H9 (cell line): Measurements from ENCODE around the gene RAB3C. TPM values are rescaled to one million over a fixed set of nuclear protein-coding genes. Genes with fewer than 3 reads are reported as not detected.

ENCODE experiments used
- DNase-seq: peaks from one replicate; pipeline ENCODE4 v3.0.0-alpha.2; 2017
- H2AFZ ChIP-seq: one replicate; pipeline ENCODE4 v1.6.1; 2013; ENCODE audit warnings: mild to moderate bottlenecking, low read length, control low read depth, moderate library complexity
- H2AK5ac ChIP-seq: 2 replicates; pipeline ENCODE4 v1.6.1; 2013; ENCODE audit warnings: low read length, control low read depth, mixed read lengths; ENCODE audit not compliant: insufficient read length
- H2BK120ac ChIP-seq: one replicate; pipeline ENCODE4 v1.6.1; 2013; ENCODE audit warnings: low read depth, mild to moderate bottlenecking, low read length, control low read depth, inconsistent platforms; ENCODE audit not compliant: poor library complexity, severe bottlenecking
- H2BK12ac ChIP-seq: 2 replicates; pipeline ENCODE4 v1.6.1; 2013; ENCODE audit warnings: low read length, control low read depth, mixed read lengths, low read depth; ENCODE audit not compliant: insufficient read length
- H2BK15ac ChIP-seq: 2 replicates; pipeline ENCODE4 v1.6.1; 2013; ENCODE audit warnings: low read depth, low read length, control low read depth
- H2BK20ac ChIP-seq: one replicate; pipeline ENCODE4 v1.6.1; 2013; ENCODE audit warnings: low read depth, mild to moderate bottlenecking, low read length, control low read depth, inconsistent platforms; ENCODE audit not compliant: poor library complexity, severe bottlenecking
- H2BK5ac ChIP-seq: 2 replicates; pipeline ENCODE4 v1.6.1; 2013; ENCODE audit warnings: low read length, control low read depth, mixed read lengths; ENCODE audit not compliant: insufficient read length
- H3K14ac ChIP-seq: 2 replicates; pipeline ENCODE4 v1.6.1; 2013; ENCODE audit warnings: low read length, control low read depth; ENCODE audit not compliant: insufficient read depth
- H3K18ac ChIP-seq: 2 replicates; pipeline ENCODE4 v1.6.1; 2013; ENCODE audit warnings: low read depth, mild to moderate bottlenecking, mixed read lengths, low read length, control low read depth; ENCODE audit not compliant: insufficient read length
- H3K23ac ChIP-seq: 2 replicates; pipeline ENCODE4 v1.6.1; 2013; ENCODE audit warnings: low read length, control low read depth, mixed read lengths, low read depth; ENCODE audit not compliant: insufficient read length
- H3K23me2 ChIP-seq: 2 replicates; pipeline ENCODE4 v1.6.1; 2013; ENCODE audit warnings: low read depth, mild to moderate bottlenecking, mixed read lengths, low read length, control low read depth; ENCODE audit not compliant: insufficient read length, poor library complexity, severe bottlenecking
- H3K27ac ChIP-seq: 2 replicates; pipeline ENCODE4 v1.5.1; 2013; ENCODE audit warnings: low read length, control low read depth, mixed read lengths, low read depth; ENCODE audit not compliant: insufficient read length
- H3K27me3 ChIP-seq: 2 replicates; pipeline ENCODE4 v1.6.1; 2013; ENCODE audit warnings: low read length, control low read depth, inconsistent platforms; ENCODE audit not compliant: insufficient read depth
- H3K4ac ChIP-seq: 2 replicates; pipeline ENCODE4 v1.6.1; 2013; ENCODE audit warnings: low read depth, mild to moderate bottlenecking, control low read depth, inconsistent platforms, low read length, moderate library complexity
- H3K4me1 ChIP-seq: 2 replicates; pipeline ENCODE4 v1.6.1; 2013; ENCODE audit warnings: low read length, control low read depth, inconsistent platforms; ENCODE audit not compliant: insufficient read depth
- H3K4me2 ChIP-seq: 2 replicates; pipeline ENCODE4 v1.6.1; 2013; ENCODE audit warnings: low read length, control low read depth, mixed read lengths; ENCODE audit not compliant: insufficient read length, insufficient read depth
- H3K56ac ChIP-seq: 2 replicates; pipeline ENCODE4 v1.6.1; 2013; ENCODE audit warnings: low read depth, mild to moderate bottlenecking, mixed read lengths, low read length, control low read depth; ENCODE audit not compliant: insufficient read length
- H3K79me1 ChIP-seq: 2 replicates; pipeline ENCODE4 v1.6.1; 2013; ENCODE audit warnings: low read depth, mild to moderate bottlenecking, moderate library complexity, low read length, control low read depth, inconsistent platforms; ENCODE audit not compliant: insufficient read depth, poor library complexity, severe bottlenecking
- H3K79me2 ChIP-seq: 2 replicates; pipeline ENCODE4 v1.6.1; 2013; ENCODE audit warnings: low read length, control low read depth, inconsistent platforms; ENCODE audit not compliant: insufficient read depth
- H3K9ac ChIP-seq: 2 replicates; pipeline ENCODE4 v1.6.1; 2013; ENCODE audit warnings: low read length, control low read depth, mixed read lengths; ENCODE audit not compliant: insufficient read length; ENCODE audit errors: extremely low read depth
- H3K9me3 ChIP-seq: one replicate; pipeline ENCODE4 v1.6.1; 2013; ENCODE audit warnings: low read depth, low read length, inconsistent platforms; ENCODE audit not compliant: control insufficient read depth
- H3T11ph ChIP-seq: one replicate; pipeline ENCODE4 v1.6.1; 2013; ENCODE audit warnings: mild to moderate bottlenecking, low read length, control low read depth, inconsistent platforms
- H4K20me1 ChIP-seq: one replicate; pipeline ENCODE4 v1.6.1; 2013; ENCODE audit not compliant: control insufficient read depth, insufficient read length, insufficient read depth
- H4K5ac ChIP-seq: 2 replicates; pipeline ENCODE4 v1.6.1; 2013; ENCODE audit warnings: low read depth, mild to moderate bottlenecking, mixed read lengths, low read length, control low read depth; ENCODE audit not compliant: insufficient read length
- H4K8ac ChIP-seq: replicated peaks from 2 replicates; pipeline ENCODE4 v1.6.1; 2013; ENCODE audit warnings: low read length, control low read depth, mixed read lengths, low read depth; ENCODE audit not compliant: insufficient read length
- H4K91ac ChIP-seq: 2 replicates; pipeline ENCODE4 v1.6.1; 2013; ENCODE audit warnings: low read depth, mild to moderate bottlenecking, moderate library complexity, mixed read lengths, low read length, control low read depth; ENCODE audit not compliant: insufficient read length
- H3K27ac Mint-ChIP-seq, 3 experiments: 2 replicates in 2 of 3; 3 replicates in 1 of 3; pipeline ENCODE4 v1.8.0; 2020 to 2021; ENCODE audit warnings: mixed read lengths in 3 of 3, mild to moderate bottlenecking in 1 of 3, moderate library complexity in 1 of 3
- H3K27me3 Mint-ChIP-seq: 2 replicates; pipeline ENCODE4 v1.8.0; 2021; ENCODE audit warnings: low read depth, mild to moderate bottlenecking, moderate library complexity, mixed read lengths
- H3K36me3 Mint-ChIP-seq, 3 experiments: 2 replicates in 2 of 3; 3 replicates in 1 of 3; pipeline ENCODE4 v1.8.0; 2020 to 2021; ENCODE audit warnings: low read depth in 3 of 3, mixed read lengths in 3 of 3; ENCODE audit not compliant: insufficient read depth in 1 of 3
- H3K4me1 Mint-ChIP-seq, 2 experiments: 2 replicates each; pipeline ENCODE4 v1.8.0; 2020; ENCODE audit warnings: mixed read lengths in 2 of 2
- H3K4me3 Mint-ChIP-seq, 2 experiments: 2 replicates in 1 of 2; 3 replicates in 1 of 2; pipeline ENCODE4 v1.8.0; 2020 to 2021; ENCODE audit warnings: mild to moderate bottlenecking in 2 of 2, mixed read lengths in 2 of 2, moderate library complexity in 1 of 2
- H3K9me3 Mint-ChIP-seq, 2 experiments: 2 replicates in 1 of 2; 3 replicates in 1 of 2; pipeline ENCODE4 v1.8.0; 2020; ENCODE audit warnings: mild to moderate bottlenecking in 2 of 2, mixed read lengths in 2 of 2, moderate library complexity in 1 of 2
- CTCF ChIP-seq: fragments of 200-600 bp; sonication (generic); conservative IDR thresholded peaks from 3 replicates; pipeline ENCODE4 v1.8.0; 2021; ENCODE audit warnings: antibody characterized with exemption, mild to moderate bottlenecking
- WGBS: extraction: QIAGEN DNeasy Blood & Tissue Kit; methylation state at CpG from one replicate; pipeline ENCODE4 v1.1.7; 2013; ENCODE audit warnings: missing lambda C conversion rate, low lambda C conversion rate, mixed read lengths; ENCODE audit not compliant: insufficient read length; ENCODE audit errors: extremely low coverage; 5-methylcytosine and 5-hydroxymethylcytosine counted together
- total RNA-seq: library from RNA; stranded (reverse); gene quantifications from 2 replicates; pipeline ENCODE4 v1.2.1, GENCODE V29; 2021

Gene RAB3C
- total RNA-seq, 1 experiment from 2014 or later, result 16.3 TPM

- no peak overlapping the region for H3K4me2 ChIP-seq
- no peak overlapping the region for H2BK15ac ChIP-seq
- no peak overlapping the region for H3K23ac ChIP-seq
- no peaks in the 10 kb centered on the region for H3K36me3 Mint-ChIP-seq
- H2BK5ac ChIP-seq, result no peak overlapping the region
- no peak overlapping the region for H2BK12ac ChIP-seq
- no peaks in the 10 kb centered on the region for H3K4me1 ChIP-seq
- no peak overlapping the region for H3T11ph ChIP-seq
- no peaks in the 10 kb centered on the region for H3K4me1 Mint-ChIP-seq
- H3K9me3 ChIP-seq, result no peaks in the 10 kb centered on the region
- H3K56ac ChIP-seq, result no peak overlapping the region
- no peak overlapping the region for H4K91ac ChIP-seq
- no peak overlapping the region for H3K18ac ChIP-seq
- no peak overlapping the region for H4K5ac ChIP-seq
- no peak for DNase-seq
- H3K9ac ChIP-seq, result no peak overlapping the region
- H2BK120ac ChIP-seq, result no peak overlapping the region
- H4K20me1 ChIP-seq, result no peaks in the 10 kb centered on the region
- no peaks in the 10 kb centered on the region for H3K23me2 ChIP-seq
- H2AFZ ChIP-seq, result no peak overlapping the region
- no peaks in the 10 kb centered on the region for H3K9me3 Mint-ChIP-seq
- H3K79me2 ChIP-seq, result no peaks in the 10 kb centered on the region
- WGBS, result 100% methylated on average over 3 of the region's 5 CpGs
- H3K27me3 ChIP-seq, result no peaks in the 10 kb centered on the region
- no peak overlapping the region for H3K27ac ChIP-seq
- no peak overlapping the region for H4K8ac ChIP-seq
- no peaks in the 10 kb centered on the region for H3K79me1 ChIP-seq
- TF ChIP-seq CTCF, result no peak
- H2AK5ac ChIP-seq, result no peak overlapping the region
- no peaks in the 10 kb centered on the region for H3K27me3 Mint-ChIP-seq
- no peak overlapping the region for H3K4me3 Mint-ChIP-seq
- H3K4ac ChIP-seq, result no peak overlapping the region
- no peak overlapping the region for H2BK20ac ChIP-seq
- H3K27ac Mint-ChIP-seq, result no peak overlapping the region
- H3K14ac ChIP-seq, result no peak overlapping the region
Observed at GRCh38 chr5:58776559-58776958, 193.7 kb downstream of the RAB3C start.
